ENCODE measurements around the gene CHRNA9.

DNA sequence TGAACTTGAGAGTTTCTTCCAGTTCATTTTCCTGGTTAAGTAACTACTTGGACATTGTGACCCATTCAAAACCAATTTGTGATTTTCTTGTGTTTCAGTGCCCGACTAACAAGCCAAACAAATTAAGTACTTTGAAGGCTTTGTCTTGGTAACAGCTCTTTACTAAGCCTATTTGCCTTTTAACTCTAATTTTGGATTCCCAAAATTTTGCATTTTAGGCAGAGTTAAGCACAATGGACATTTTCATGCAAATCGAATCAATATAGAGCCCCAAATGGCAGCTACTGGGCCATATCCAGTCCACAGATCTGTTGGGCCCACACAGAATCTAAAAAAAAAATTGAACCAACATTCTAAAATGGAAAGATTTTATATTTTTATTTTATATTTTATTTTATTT is 31.4 kb upstream of the CHRNA9 start:
- TF ChIP-seq, protein P1, sequence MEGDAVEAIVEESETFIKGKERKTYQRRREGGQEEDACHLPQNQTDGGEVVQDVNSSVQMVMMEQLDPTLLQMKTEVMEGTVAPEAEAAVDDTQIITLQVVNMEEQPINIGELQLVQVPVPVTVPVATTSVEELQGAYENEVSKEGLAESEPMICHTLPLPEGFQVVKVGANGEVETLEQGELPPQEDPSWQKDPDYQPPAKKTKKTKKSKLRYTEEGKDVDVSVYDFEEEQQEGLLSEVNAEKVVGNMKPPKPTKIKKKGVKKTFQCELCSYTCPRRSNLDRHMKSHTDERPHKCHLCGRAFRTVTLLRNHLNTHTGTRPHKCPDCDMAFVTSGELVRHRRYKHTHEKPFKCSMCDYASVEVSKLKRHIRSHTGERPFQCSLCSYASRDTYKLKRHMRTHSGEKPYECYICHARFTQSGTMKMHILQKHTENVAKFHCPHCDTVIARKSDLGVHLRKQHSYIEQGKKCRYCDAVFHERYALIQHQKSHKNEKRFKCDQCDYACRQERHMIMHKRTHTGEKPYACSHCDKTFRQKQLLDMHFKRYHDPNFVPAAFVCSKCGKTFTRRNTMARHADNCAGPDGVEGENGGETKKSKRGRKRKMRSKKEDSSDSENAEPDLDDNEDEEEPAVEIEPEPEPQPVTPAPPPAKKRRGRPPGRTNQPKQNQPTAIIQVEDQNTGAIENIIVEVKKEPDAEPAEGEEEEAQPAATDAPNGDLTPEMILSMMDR (IDR thresholded peaks at IDR 0.05) = no peak
- no peak for TF ChIP-seq POLR2A (IDR thresholded peaks at IDR 0.05)

All from heart left ventricle (tissue), 13 donors.